Smooth muscle cell (in vitro differentiated cells): ENCODE results near the gene CDH23. TPM values are rescaled to one million over a fixed set of nuclear protein-coding genes. Genes with fewer than 3 reads are reported as not detected.

ENCODE experiments used
- DNase-seq: peaks from one replicate; lab custom pipeline; 2025; ENCODE audit not compliant: unreplicated experiment; lab: John Stamatoyannopoulos, UW
- H2AFZ ChIP-seq: fragments of 200-600 bp; sonication (generic); 2 replicates; pipeline ENCODE4 v1.6.0; 2016; ENCODE audit warnings: antibody characterized with exemption, low read depth, mild to moderate bottlenecking
- H3F3A ChIP-seq: fragments of 200-600 bp; sonication (generic); 2 replicates; pipeline ENCODE4 v1.6.0; 2017; ENCODE audit warnings: antibody characterized with exemption, low read depth
- H3K27ac ChIP-seq: fragments of 200-600 bp; sonication (generic); 2 replicates; pipeline ENCODE4 v1.5.1; 2016; ENCODE audit warnings: low read depth, mild to moderate bottlenecking
- H3K27me3 ChIP-seq: fragments of 200-600 bp; sonication (generic); 2 replicates; pipeline ENCODE4 v1.6.1; 2016; ENCODE audit warnings: low read depth, mild to moderate bottlenecking
- H3K36me3 ChIP-seq: fragments of 200-600 bp; sonication (generic); 2 replicates; pipeline ENCODE4 v1.5.1; 2016; ENCODE audit warnings: low read depth
- H3K4me1 ChIP-seq: fragments of 200-600 bp; sonication (generic); 2 replicates; pipeline ENCODE4 v1.5.1; 2016; ENCODE audit warnings: low read depth
- H3K4me2 ChIP-seq: fragments of 200-600 bp; sonication (generic); 2 replicates; pipeline ENCODE4 v1.6.0; 2016; ENCODE audit warnings: mild to moderate bottlenecking
- H3K4me3 ChIP-seq: fragments of 200-600 bp; sonication (generic); 2 replicates; pipeline ENCODE4 v1.5.1; 2016; ENCODE audit warnings: mild to moderate bottlenecking
- H3K79me2 ChIP-seq: fragments of 200-600 bp; sonication (generic); 2 replicates; pipeline ENCODE4 v1.6.0; 2016; ENCODE audit warnings: low read depth, mild to moderate bottlenecking
- H3K9ac ChIP-seq: fragments of 200-600 bp; sonication (generic); 2 replicates; pipeline ENCODE4 v1.6.0; 2016; ENCODE audit warnings: low read depth
- H3K9me3 ChIP-seq: fragments of 200-600 bp; sonication (generic); replicated peaks from 2 replicates; pipeline ENCODE4 v1.5.1; 2016; ENCODE audit warnings: low read depth
- H4K20me1 ChIP-seq: fragments of 200-600 bp; sonication (generic); 2 replicates; pipeline ENCODE4 v1.6.0; 2016; ENCODE audit warnings: low read depth
- CTCF ChIP-seq: fragments of 200-600 bp; sonication (generic); IDR thresholded peaks from 2 replicates; pipeline ENCODE4 v1.5.1; 2017; ENCODE audit warnings: borderline replicate concordance, mild to moderate bottlenecking, antibody characterized with exemption; ENCODE audit not compliant: insufficient read depth, poor library complexity, severe bottlenecking
- WGBS: methylation state at CpG from one replicate; pipeline ENCODE4 v1.1.7; 2016; ENCODE audit warnings: low lambda C conversion rate; 5-methylcytosine and 5-hydroxymethylcytosine counted together
- polyA plus RNA-seq: library from polyadenylated mRNA; unstranded; fragments of >200 nt; fragmentation: Nextera tagmentation; extraction: Ambion mirVana; gene quantifications from 2 replicates; pipeline ENCODE4 v1.2.1, GENCODE V29; 2016
- total RNA-seq: library from RNA; depleted of rRNA; stranded (reverse); fragments of >200 nt; gene quantifications from 2 replicates; pipeline ENCODE4 v1.2.3, GENCODE V29; 2014

Gene CDH23
- total and polyA plus RNA-seq, 2 experiments from 2014 or later = 0.99 to 2.5 TPM

GRCh38 chr10:71765176-71765904 is 368.6 kb downstream of the CDH23 start:
- TF ChIP-seq CTCF = no peak
- H3K9me3 ChIP-seq = no peaks in the 10 kb centered on the region
- no peak overlapping the region for H3K27ac ChIP-seq
- DNase-seq = no peak
- H3K9ac ChIP-seq = no peak overlapping the region
- H3K36me3 ChIP-seq = no peaks in the 10 kb centered on the region
- H3K79me2 ChIP-seq = no peaks in the 10 kb centered on the region
- H3K4me1 ChIP-seq = no peaks in the 10 kb centered on the region
- no peaks in the 10 kb centered on the region for H3K27me3 ChIP-seq
- H2AFZ ChIP-seq = no peak overlapping the region
- H3K4me3 ChIP-seq = no peak overlapping the region
- no peaks in the 10 kb centered on the region for H4K20me1 ChIP-seq
- peaks cover 3% of the 10 kb centered on the region for H3F3A ChIP-seq
- H3K4me2 ChIP-seq = no peak overlapping the region
- WGBS = 89% methylated on average over 8 of the region's 8 CpGs

GRCh38 chr10:71765906-71766716 is 369.4 kb downstream of the CDH23 start:
- WGBS = 90% methylated on average over 19 of the region's 22 CpGs
- H3K4me1 ChIP-seq = no peaks in the 10 kb centered on the region
- H3K4me2 ChIP-seq = no peak overlapping the region

GRCh38 chr10:71766717-71767419 is 370.1 kb downstream of the CDH23 start:
- no peak for DNase-seq
- H3F3A ChIP-seq = peaks cover 10% of the 10 kb centered on the region
- H3K27ac ChIP-seq = no peak overlapping the region
- no peak for TF ChIP-seq CTCF
- no peaks in the 10 kb centered on the region for H3K79me2 ChIP-seq
- no peaks in the 10 kb centered on the region for H3K4me1 ChIP-seq
- H3K4me2 ChIP-seq = no peak overlapping the region
- H2AFZ ChIP-seq = no peak overlapping the region
- no peak overlapping the region for H3K4me3 ChIP-seq
- H4K20me1 ChIP-seq = no peaks in the 10 kb centered on the region
- H3K9ac ChIP-seq = no peak overlapping the region
- no peaks in the 10 kb centered on the region for H3K9me3 ChIP-seq
- no peaks in the 10 kb centered on the region for H3K36me3 ChIP-seq
- no peaks in the 10 kb centered on the region for H3K27me3 ChIP-seq
- WGBS = 63% methylated on average over 10 of the region's 10 CpGs

More at GRCh38 chr10:71765906-71766716, 369.4 kb downstream of the CDH23 start:
- Histone ChIP-seq H3K9me3 (no peaks in the 10 kb centered on the region), H3K27me3 (no peaks in the 10 kb centered on the region), H3K4me3 (no peak overlapping the region), H3K27ac (no peak overlapping the region), H3F3A (peaks cover 4% of the 10 kb centered on the region), H2AFZ (no peak overlapping the region), H3K36me3 (no peaks in the 10 kb centered on the region), H4K20me1 (no peaks in the 10 kb centered on the region), H3K9ac (no peak overlapping the region), H3K79me2 (no peaks in the 10 kb centered on the region)
- no peak for DNase-seq
- TF ChIP-seq CTCF = no peak
